ENCODE measurements around the gene AGRN. TPM values are rescaled to one million over a fixed set of nuclear protein-coding genes. Genes with fewer than 3 reads are reported as not detected.

Gene AGRN
- total RNA-seq, 1 donor from 2014 or later: 335 TPM

DNA sequence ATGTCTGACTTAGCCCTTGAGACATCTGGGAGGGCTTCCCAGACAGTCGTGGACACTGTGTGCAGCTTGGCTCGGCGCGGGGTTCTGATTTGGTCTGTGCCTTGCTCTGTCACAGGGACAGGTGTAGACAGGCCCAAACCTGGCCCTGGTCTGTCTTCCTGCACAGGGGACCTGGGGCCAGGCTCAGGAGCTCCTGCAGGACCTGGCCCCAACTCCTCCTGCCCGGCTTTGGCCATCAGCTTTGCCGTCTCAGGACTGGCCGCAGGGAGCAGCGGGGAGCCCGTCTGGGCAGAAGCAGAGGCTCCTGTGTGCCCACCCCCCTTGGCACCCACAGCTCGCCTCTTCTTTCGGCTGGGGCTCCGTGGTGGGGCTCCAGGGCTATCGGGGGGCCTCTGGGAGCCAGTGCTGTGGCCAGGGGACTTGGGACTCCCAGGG lies 39.8 kb upstream of the AGRN start:
- H3K27ac Mint-ChIP-seq: no peak overlapping the region
- H3K9me3 Mint-ChIP-seq (ENCODE audit: low read depth): peaks cover 3% of the 10 kb centered on the region
- H3K4me1 Mint-ChIP-seq (ENCODE audit: low read depth): peaks cover 2% of the 10 kb centered on the region
- TF ChIP-seq, protein P1, sequence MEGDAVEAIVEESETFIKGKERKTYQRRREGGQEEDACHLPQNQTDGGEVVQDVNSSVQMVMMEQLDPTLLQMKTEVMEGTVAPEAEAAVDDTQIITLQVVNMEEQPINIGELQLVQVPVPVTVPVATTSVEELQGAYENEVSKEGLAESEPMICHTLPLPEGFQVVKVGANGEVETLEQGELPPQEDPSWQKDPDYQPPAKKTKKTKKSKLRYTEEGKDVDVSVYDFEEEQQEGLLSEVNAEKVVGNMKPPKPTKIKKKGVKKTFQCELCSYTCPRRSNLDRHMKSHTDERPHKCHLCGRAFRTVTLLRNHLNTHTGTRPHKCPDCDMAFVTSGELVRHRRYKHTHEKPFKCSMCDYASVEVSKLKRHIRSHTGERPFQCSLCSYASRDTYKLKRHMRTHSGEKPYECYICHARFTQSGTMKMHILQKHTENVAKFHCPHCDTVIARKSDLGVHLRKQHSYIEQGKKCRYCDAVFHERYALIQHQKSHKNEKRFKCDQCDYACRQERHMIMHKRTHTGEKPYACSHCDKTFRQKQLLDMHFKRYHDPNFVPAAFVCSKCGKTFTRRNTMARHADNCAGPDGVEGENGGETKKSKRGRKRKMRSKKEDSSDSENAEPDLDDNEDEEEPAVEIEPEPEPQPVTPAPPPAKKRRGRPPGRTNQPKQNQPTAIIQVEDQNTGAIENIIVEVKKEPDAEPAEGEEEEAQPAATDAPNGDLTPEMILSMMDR (IDR thresholded peaks at IDR 0.05; ENCODE audit: unreplicated experiment): no peak
- no peak for DNase-seq (ENCODE audit: low spot score, unreplicated experiment)
- H3K36me3 Mint-ChIP-seq (ENCODE audit: insufficient read depth): peaks cover 2% of the 10 kb centered on the region
- H3K27me3 Mint-ChIP-seq: peaks cover 28% of the 10 kb centered on the region
- H3K4me3 Mint-ChIP-seq (ENCODE audit: low read depth): no peak overlapping the region

DNA sequence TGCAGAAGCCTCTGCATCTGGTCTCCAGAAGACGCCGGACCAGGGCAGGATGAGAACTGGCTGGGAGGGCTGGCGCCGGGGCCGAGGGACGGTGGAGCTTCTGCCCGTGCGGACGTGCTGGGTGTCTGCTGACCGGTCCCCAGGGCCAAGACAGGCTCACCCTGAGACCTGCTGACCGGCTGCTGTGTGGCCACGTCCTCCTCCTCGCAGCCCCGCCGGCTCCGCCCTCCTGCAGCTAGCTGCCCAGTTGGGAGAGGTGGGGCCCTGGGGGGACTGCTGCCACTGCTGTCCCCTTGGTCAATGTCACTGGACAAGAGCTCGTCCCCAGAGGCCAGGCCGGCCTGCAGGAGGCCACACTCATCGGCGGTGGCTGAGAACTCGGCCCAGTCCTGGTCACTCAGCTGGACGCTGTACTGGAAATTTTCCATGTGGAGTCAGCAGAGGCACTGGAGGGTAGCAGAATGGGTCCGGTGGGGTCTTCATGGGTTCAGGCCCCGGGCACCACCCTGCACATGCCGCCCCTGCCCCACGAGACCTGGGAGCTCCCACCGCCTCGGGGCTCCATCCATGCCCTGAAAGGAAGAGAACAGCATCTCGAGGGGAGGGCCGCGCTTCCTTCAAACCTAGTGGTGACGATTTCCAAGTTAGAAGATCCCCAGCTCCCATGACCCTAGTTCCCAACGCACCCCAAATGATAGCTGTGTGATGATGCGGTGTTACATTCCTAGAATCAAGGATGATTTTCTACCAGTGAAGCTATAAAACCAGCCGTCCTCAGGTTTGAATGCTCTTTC lies 39.1 kb upstream of the AGRN start:
- Mint-ChIP-seq H3K4me1 (ENCODE audit: low read depth) (peaks cover under 1% of the 10 kb centered on the region), H3K27me3 (peaks cover 31% of the 10 kb centered on the region), H3K27ac (no peak overlapping the region), H3K36me3 (ENCODE audit: insufficient read depth) (peaks cover 2% of the 10 kb centered on the region), H3K9me3 (ENCODE audit: low read depth) (peaks cover 3% of the 10 kb centered on the region), H3K4me3 (ENCODE audit: low read depth) (no peak overlapping the region)
- TF ChIP-seq, protein P1 (IDR thresholded peaks at IDR 0.05; ENCODE audit: unreplicated experiment): no peak
- DNase-seq (ENCODE audit: low spot score, unreplicated experiment): no peak

DNA sequence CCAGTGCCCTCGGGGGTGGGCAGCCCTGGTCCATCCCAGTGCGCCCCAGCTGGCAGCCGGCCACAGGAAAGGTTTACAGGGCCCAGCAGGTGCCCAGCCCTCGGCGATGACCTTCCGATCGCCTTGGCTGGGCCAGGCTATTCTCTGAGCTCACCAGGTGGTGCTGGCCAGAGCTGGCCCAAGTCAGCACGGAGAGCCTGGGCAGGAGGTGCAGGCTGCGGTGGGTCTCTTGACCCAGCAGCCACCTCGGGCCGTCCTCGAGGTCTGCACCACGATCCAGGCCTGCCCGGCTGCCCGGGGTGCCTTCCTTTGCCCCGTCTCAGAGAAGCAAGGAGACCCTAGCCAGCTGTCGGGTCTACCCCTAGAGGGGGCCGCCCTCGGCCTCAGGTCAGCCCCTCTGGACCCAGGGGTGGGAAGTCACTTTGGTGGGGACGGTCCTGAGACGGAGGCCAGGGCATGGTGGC lies 38.4 kb upstream of the AGRN start:
- H3K4me1 Mint-ChIP-seq (ENCODE audit: low read depth): no peaks in the 10 kb centered on the region
- H3K9me3 Mint-ChIP-seq (ENCODE audit: low read depth): peaks cover 3% of the 10 kb centered on the region
- DNase-seq (ENCODE audit: low spot score, unreplicated experiment): no peak
- no peak overlapping the region for H3K4me3 Mint-ChIP-seq (ENCODE audit: low read depth)
- no peak overlapping the region for H3K27ac Mint-ChIP-seq
- H3K36me3 Mint-ChIP-seq (ENCODE audit: insufficient read depth): peaks cover 2% of the 10 kb centered on the region
- TF ChIP-seq, protein P1 (IDR thresholded peaks at IDR 0.05; ENCODE audit: unreplicated experiment): no peak
- peaks cover 36% of the 10 kb centered on the region for H3K27me3 Mint-ChIP-seq

DNA sequence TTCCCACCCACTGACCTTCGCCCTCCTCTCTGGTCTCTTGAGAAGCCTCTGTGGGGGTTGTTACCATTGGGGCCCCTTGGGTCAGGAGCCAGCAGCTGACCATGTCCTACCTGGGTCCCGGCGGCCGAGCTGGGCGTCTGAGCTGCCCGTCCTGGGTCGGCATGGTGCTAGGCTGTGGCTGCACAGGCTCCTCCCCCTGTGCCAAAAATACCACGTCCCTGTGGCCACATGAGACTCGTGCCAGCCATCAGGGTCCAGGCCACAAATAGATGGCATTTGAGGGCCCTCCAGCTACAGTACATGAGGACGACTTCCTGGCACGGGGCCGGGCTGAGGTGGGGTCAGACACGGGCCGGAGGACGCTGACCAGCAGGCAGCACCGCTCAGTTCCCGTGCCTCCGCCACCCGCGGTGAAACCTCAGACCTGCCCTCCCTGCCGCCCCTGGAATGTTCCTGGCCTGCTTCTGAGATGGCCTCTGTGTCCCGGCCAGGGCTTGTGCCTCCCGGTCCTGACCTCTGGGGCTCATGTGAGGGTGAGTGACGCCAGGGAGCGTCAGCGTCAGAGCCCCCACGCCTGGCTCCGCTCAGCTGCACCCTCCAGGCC lies 37.9 kb upstream of the AGRN start, which contains the start of gene PERM1:
Gene PERM1, minus strand, starts transcription at position 139 of the 604 bp plus-strand sequence. CDS start 1,064 bp downstream, outside the sequence.
- H3K27ac Mint-ChIP-seq: peak within 1 kb of the TSS; percentile 33
- H3K4me3 Mint-ChIP-seq (ENCODE audit: low read depth): no peak within 1 kb of the TSS
- peaks cover 37% of the 10 kb centered on the region for H3K27me3 Mint-ChIP-seq
- H3K4me1 Mint-ChIP-seq (ENCODE audit: low read depth): no peaks in the 10 kb centered on the region
- TF ChIP-seq, protein P1 (IDR thresholded peaks at IDR 0.05; ENCODE audit: unreplicated experiment): no peak
- peaks cover 2% of the 10 kb centered on the region for H3K36me3 Mint-ChIP-seq (ENCODE audit: insufficient read depth)
- peaks cover 3% of the 10 kb centered on the region for H3K9me3 Mint-ChIP-seq (ENCODE audit: low read depth)
- no peak for DNase-seq (ENCODE audit: low spot score, unreplicated experiment)

DNA sequence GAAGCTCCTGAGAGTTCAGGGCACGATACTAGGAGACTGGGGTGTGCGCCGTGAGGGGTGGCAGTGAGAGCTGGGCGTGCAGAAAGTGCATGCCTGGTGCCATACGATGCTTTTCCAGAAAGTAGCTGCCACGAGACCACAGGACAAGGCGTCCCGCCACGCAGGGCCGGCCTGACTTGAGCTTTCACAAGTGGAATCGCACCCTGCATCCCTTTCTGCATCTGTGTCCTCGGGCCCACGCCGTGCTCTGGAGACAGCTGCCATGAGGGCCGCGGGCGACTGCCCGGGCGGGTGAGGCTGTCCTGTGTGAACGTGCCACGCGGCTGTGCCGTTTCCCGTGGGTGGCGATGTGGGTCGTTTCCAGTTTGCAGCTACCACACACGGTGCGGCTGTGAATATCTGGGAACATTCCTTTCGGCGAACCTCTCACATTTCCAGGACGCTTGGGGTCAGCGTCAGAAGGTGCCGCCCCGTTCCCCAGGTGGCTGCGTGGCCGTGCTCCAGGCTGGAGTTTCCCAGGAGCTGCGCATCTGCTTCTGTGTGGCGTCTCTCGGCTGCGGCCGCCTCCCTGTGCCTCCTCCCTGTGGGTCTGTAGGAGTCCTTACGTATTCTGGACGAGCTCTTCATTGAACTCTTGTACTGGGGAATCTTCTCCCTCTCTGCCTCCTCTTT lies 37.0 kb upstream of the AGRN start:
- TF ChIP-seq, protein P1 (IDR thresholded peaks at IDR 0.05; ENCODE audit: unreplicated experiment): no peak
- Mint-ChIP-seq H3K27ac (peak overlapping the region; percentile 33), H3K4me1 (ENCODE audit: low read depth) (no peaks in the 10 kb centered on the region), H3K9me3 (ENCODE audit: low read depth) (peaks cover 4% of the 10 kb centered on the region), H3K36me3 (ENCODE audit: insufficient read depth) (peaks cover 2% of the 10 kb centered on the region), H3K4me3 (ENCODE audit: low read depth) (no peak overlapping the region), H3K27me3 (peaks cover 38% of the 10 kb centered on the region)
- no peak for DNase-seq (ENCODE audit: low spot score, unreplicated experiment)
